T-cell (primary cell): ENCODE results near the gene P2RX3. TPM values are rescaled to one million over a fixed set of nuclear protein-coding genes. Genes with fewer than 3 reads are reported as not detected.

Experiments used
- ATAC-seq, 4 experiments: fragments of 200-7000 bp in 3 of 4; fragments of 150-1000 bp in 1 of 4; cut with Tn5 transposase; replicated peaks in 1 of 4; 1 replicate in 3 of 4; 2 replicates in 1 of 4; pipeline ENCODE4 v1.10.0; 2021; ENCODE audit warnings: moderate library complexity in 3 of 4, mild to moderate bottlenecking in 2 of 4, moderate number of reproducible peaks in 1 of 4
- CTCF ChIA-PET, 2 donors: fragments of 300-600 bp; sonication (Branson Sonifier 250); formaldehyde crosslinking; loops; one replicate each; lab custom pipeline; 2022; ENCODE audit warnings: antibody characterized with exemption in 2 of 2; lab: Charles Lee
- POLR2A ChIA-PET, 2 donors: fragments of 300-600 bp; sonication (Branson Sonifier 250); formaldehyde crosslinking; loops; one replicate each; lab custom pipeline; 2022; ENCODE audit warnings: antibody characterized with exemption in 2 of 2; lab: Charles Lee
- DNase-seq, 35 experiments: peaks; one replicate each; pipeline versions ENCODE4 v3.0.0 to v3.0.0-alpha.2; 2013 to 2023
- H3K27ac ChIP-seq: one replicate; pipeline ENCODE4 v1.5.1; 2013; ENCODE audit warnings: low read length
- H3K27me3 ChIP-seq, 2 experiments: replicated peaks in 1 of 2; 1 replicate in 1 of 2; 2 replicates in 1 of 2; pipeline versions ENCODE4 v1.6.1 to v1.7.0; 2013; ENCODE audit warnings: low read length in 1 of 2, mixed read lengths in 1 of 2; ENCODE audit not compliant: control insufficient read depth in 2 of 2, insufficient read depth in 2 of 2; ENCODE audit errors: extremely low read depth in 1 of 2
- H3K36me3 ChIP-seq, 2 donors: 1 replicate in 1 of 2; 2 replicates in 1 of 2; pipeline versions ENCODE4 v1.6.1 to v1.7.0; 2013; ENCODE audit warnings: low read length in 1 of 2; ENCODE audit not compliant: control insufficient read depth in 2 of 2, insufficient read depth in 1 of 2; ENCODE audit errors: extremely low read depth in 1 of 2
- H3K4me1 ChIP-seq, 2 experiments: 1 replicate in 1 of 2; 2 replicates in 1 of 2; pipeline versions ENCODE4 v1.6.1 to v1.7.0; 2013; ENCODE audit warnings: low read length in 2 of 2, mixed read lengths in 1 of 2; ENCODE audit not compliant: insufficient read depth in 2 of 2, control insufficient read depth in 1 of 2; ENCODE audit errors: extremely low read depth in 1 of 2
- H3K4me3 ChIP-seq, 2 donors: 1 replicate in 1 of 2; 2 replicates in 1 of 2; pipeline versions ENCODE4 v1.5.1 to v1.7.0; 2013; ENCODE audit warnings: mild to moderate bottlenecking in 2 of 2, low read length in 1 of 2, moderate library complexity in 1 of 2; ENCODE audit not compliant: control insufficient read depth in 1 of 2; ENCODE audit errors: extremely low read depth in 1 of 2
- H3K9me3 ChIP-seq: 2 replicates; pipeline ENCODE4 v1.7.0; 2013
- H3K27ac Mint-ChIP-seq, 2 donors: one replicate each; pipeline ENCODE4 v1.8.0; 2020 to 2021; ENCODE audit warnings: mild to moderate bottlenecking in 2 of 2, mixed read lengths in 2 of 2
- H3K27me3 Mint-ChIP-seq, 2 donors: one replicate each; pipeline ENCODE4 v1.8.0; 2021 to 2022; ENCODE audit warnings: mixed read lengths in 2 of 2
- H3K36me3 Mint-ChIP-seq: one replicate; pipeline ENCODE4 v1.8.0; 2021; ENCODE audit warnings: mixed read lengths
- H3K4me1 Mint-ChIP-seq, 3 donors: one replicate each; pipeline ENCODE4 v1.8.0; 2020 to 2022; ENCODE audit warnings: mixed read lengths in 3 of 3, mild to moderate bottlenecking in 1 of 3
- H3K4me3 Mint-ChIP-seq, 3 donors: one replicate each; pipeline ENCODE4 v1.8.0; 2020 to 2022; ENCODE audit warnings: mild to moderate bottlenecking in 3 of 3, mixed read lengths in 3 of 3, moderate library complexity in 3 of 3
- H3K9me3 Mint-ChIP-seq, 3 donors: one replicate each; pipeline ENCODE4 v1.8.0; 2020 to 2022; ENCODE audit warnings: mixed read lengths in 3 of 3
- WGBS: methylation state at CpG from one replicate; pipeline ENCODE4 v1.1.5; 2013; ENCODE audit warnings: missing lambda C conversion rate; ENCODE audit not compliant: insufficient coverage; 5-methylcytosine and 5-hydroxymethylcytosine counted together
- total RNA-seq, 35 experiments: library from RNA in 6 of 35; stranded (reverse) in 6 of 35; fragments of 120-200 nt in 1 of 35; gene quantifications; one replicate each; pipeline versions ENCODE4 v1.2.1 to v1.2.4 and lab custom pipeline; 2013 to 2026

Gene P2RX3
- total RNA-seq, 5 donors from 2014 or later (not counting 1 experiment from before 2014, with no cell fraction given), result not detected

GRCh38 chr11:57313071-57313787 lies 24.9 kb upstream of the P2RX3 start:
- no peak overlapping the region for H3K4me3 Mint-ChIP-seq
- peaks cover 6 to 14% (median 14%) of the 10 kb centered on the region in 3 donors for H3K4me1 Mint-ChIP-seq
- 91% methylated on average over 21 of the region's 26 CpGs for WGBS

GRCh38 chr11:57313788-57314135 lies 24.4 kb upstream of the P2RX3 start:
- Histone ChIP-seq H3K27ac (no peak overlapping the region), H3K36me3 (peaks cover 3 to 4% of the 10 kb centered on the region in 2 donors)
- CTCF ChIA-PET, result no interaction called here

More at GRCh38 chr11:57313071-57313787, 24.9 kb upstream of the P2RX3 start:
- Mint-ChIP-seq H3K9me3 (no peaks in the 10 kb centered on the region), H3K27me3 (no peaks in the 10 kb centered on the region), H3K27ac (no peak overlapping the region), H3K36me3 (peaks cover 7% of the 10 kb centered on the region)
- Histone ChIP-seq H3K36me3 (peaks cover 3 to 4% of the 10 kb centered on the region in 2 donors), H3K27ac (no peak overlapping the region), H3K27me3 (peaks cover 0 to 3% of the 10 kb centered on the region in 2 experiments), H3K4me1 (peaks cover 0 to 24% of the 10 kb centered on the region in 2 experiments), H3K9me3 (no peaks in the 10 kb centered on the region), H3K4me3 (no peak overlapping the region)
- CTCF ChIA-PET, result no interaction called here
- POLR2A ChIA-PET, result no interaction called here
- ATAC-seq, result no peak
- no peak for DNase-seq

GRCh38 chr11:57314221-57314973 lies 23.8 kb upstream of the P2RX3 start:
- peaks cover 0 to 24% of the 10 kb centered on the region in 2 experiments for H3K4me1 ChIP-seq
- Mint-ChIP-seq H3K27ac (no peak overlapping the region), H3K36me3 (peaks cover 10% of the 10 kb centered on the region), H3K9me3 (no peaks in the 10 kb centered on the region), H3K4me3 (no peak overlapping the region), H3K4me1 (peaks cover 6 to 14% (median 14%) of the 10 kb centered on the region in 3 donors), H3K27me3 (no peaks in the 10 kb centered on the region)
- H3K4me3 ChIP-seq, result no peak overlapping the region
- H3K27ac ChIP-seq, result no peak overlapping the region
- POLR2A ChIA-PET, result no interaction called here
- H3K27me3 ChIP-seq, result peaks cover 0 to 3% of the 10 kb centered on the region in 2 experiments
- DNase-seq, result no peak
- H3K9me3 ChIP-seq, result no peaks in the 10 kb centered on the region
- no peak for ATAC-seq
- CTCF ChIA-PET, result interaction anchor here in 1 of 2 donors (0.5 kb wide), 1 partner anchor 179 kb away, joined by 4 read pairs; no protein-coding TSS in a partner anchor
- peaks cover 3 to 4% of the 10 kb centered on the region in 2 donors for H3K36me3 ChIP-seq
- WGBS, result 86% methylated on average over 10 of the region's 15 CpGs

More at GRCh38 chr11:57313788-57314135, 24.4 kb upstream of the P2RX3 start:
- Mint-ChIP-seq H3K27ac (no peak overlapping the region), H3K9me3 (no peaks in the 10 kb centered on the region), H3K4me1 (peaks cover 6 to 14% (median 14%) of the 10 kb centered on the region in 3 donors), H3K27me3 (no peaks in the 10 kb centered on the region), H3K4me3 (no peak overlapping the region), H3K36me3 (peaks cover 7% of the 10 kb centered on the region)
- H3K27me3 ChIP-seq, result peaks cover 0 to 3% of the 10 kb centered on the region in 2 experiments
- H3K9me3 ChIP-seq, result no peaks in the 10 kb centered on the region
- H3K4me1 ChIP-seq, result peaks cover 0 to 24% of the 10 kb centered on the region in 2 experiments
- POLR2A ChIA-PET, result no interaction called here
- 83% methylated on average over 1 of the region's 8 CpGs for WGBS
- DNase-seq (no peak), ATAC-seq (no peak)
- no peak overlapping the region for H3K4me3 ChIP-seq

GRCh38 chr11:57315491-57315890 lies 22.7 kb upstream of the P2RX3 start:
- peak in 2 of 35 experiments; percentile 17 to 21 for DNase-seq
- 38% methylated on average over 8 of the region's 8 CpGs for WGBS
- Histone ChIP-seq H3K4me3 (no peak overlapping the region), H3K27me3 (peaks cover 0 to 3% of the 10 kb centered on the region in 2 experiments), H3K36me3 (peaks cover 3 to 6% of the 10 kb centered on the region in 2 donors), H3K27ac (no peak overlapping the region), H3K4me1 (peaks cover 0 to 24% of the 10 kb centered on the region in 2 experiments), H3K9me3 (no peaks in the 10 kb centered on the region)
- CTCF ChIA-PET, result interaction anchor here in 1 of 2 donors (0.6 kb wide), 1 partner anchor 30 kb away, joined by 3 read pairs; no protein-coding TSS in a partner anchor
- POLR2A ChIA-PET, result no interaction called here
- Mint-ChIP-seq H3K36me3 (peaks cover 3% of the 10 kb centered on the region), H3K4me1 (peaks cover 6 to 14% (median 14%) of the 10 kb centered on the region in 3 donors), H3K4me3 (no peak overlapping the region), H3K9me3 (no peaks in the 10 kb centered on the region), H3K27me3 (no peaks in the 10 kb centered on the region), H3K27ac (no peak overlapping the region)
- peak in 1 of 4 experiments; percentile 42 for ATAC-seq

- Histone ChIP-seq H3K4me3 (no peak overlapping the region), H3K36me3 (peaks cover 3 to 6% of the 10 kb centered on the region in 2 donors), H3K27ac (no peak overlapping the region), H3K4me1 (peaks cover 0 to 20% of the 10 kb centered on the region in 2 experiments), H3K27me3 (peaks cover 0 to 3% of the 10 kb centered on the region in 2 experiments), H3K9me3 (no peaks in the 10 kb centered on the region)
- Mint-ChIP-seq H3K4me3 (no peak overlapping the region), H3K4me1 (peaks cover 10 to 11% (median 10%) of the 10 kb centered on the region in 3 donors), H3K27ac (no peak overlapping the region), H3K27me3 (no peaks in the 10 kb centered on the region), H3K9me3 (no peaks in the 10 kb centered on the region), H3K36me3 (peaks cover 6% of the 10 kb centered on the region)
- DNase-seq (no peak), ATAC-seq (no peak)
- 80% methylated on average over 3 of the region's 3 CpGs for WGBS
- CTCF ChIA-PET, result interaction anchor here in 1 of 2 donors (0.6 kb wide), 1 partner anchor 30 kb away, joined by 3 read pairs; no protein-coding TSS in a partner anchor
- POLR2A ChIA-PET, result no interaction called here
These were observed 22.1 kb upstream of the P2RX3 start for GRCh38 chr11:57316017-57316416.

GRCh38 chr11:57318178-57318577 lies 20.0 kb upstream of the P2RX3 start:
- Histone ChIP-seq H3K9me3 (no peaks in the 10 kb centered on the region), H3K4me3 (no peak overlapping the region), H3K27me3 (no peaks in the 10 kb centered on the region), H3K4me1 (peaks cover 0 to 6% of the 10 kb centered on the region in 2 experiments), H3K27ac (no peak overlapping the region), H3K36me3 (peaks cover 3 to 6% of the 10 kb centered on the region in 2 donors)
- Mint-ChIP-seq H3K27me3 (no peaks in the 10 kb centered on the region), H3K4me3 (no peak overlapping the region), H3K9me3 (no peaks in the 10 kb centered on the region), H3K4me1 (peaks cover 8 to 16% (median 11%) of the 10 kb centered on the region in 3 donors), H3K36me3 (peaks cover 6% of the 10 kb centered on the region), H3K27ac (no peak overlapping the region)
- ATAC-seq (no peak), DNase-seq (no peak)
- ChIA-PET CTCF (interaction anchor here in 1 of 2 donors (0.6 kb wide), 1 partner anchor 139 kb away, joined by 3 read pairs; no protein-coding TSS in a partner anchor), POLR2A (interaction anchor here in 1 of 2 donors (0.6 kb wide), 1 partner anchor 240 kb away, joined by 3 read pairs; no protein-coding TSS in a partner anchor)
- WGBS, result 86% methylated on average over 1 of the region's 2 CpGs
